Activated naive CD4-positive, alpha-beta T cell treated with anti-CD3 and anti-CD28 coated beads, Interleukin-2, amount 50 U/mL, for 24 hours (primary cell): ENCODE data around the gene CMC4.

ENCODE experiments used
- H3K27ac Mint-ChIP-seq: one replicate; pipeline ENCODE4 v1.8.0; 2021; ENCODE audit warnings: mild to moderate bottlenecking, mixed read lengths
- H3K27me3 Mint-ChIP-seq: one replicate; pipeline ENCODE4 v1.8.0; 2021; ENCODE audit warnings: mixed read lengths
- H3K36me3 Mint-ChIP-seq: one replicate; pipeline ENCODE4 v1.8.0; 2021; ENCODE audit warnings: mixed read lengths
- H3K4me1 Mint-ChIP-seq: one replicate; pipeline ENCODE4 v1.8.0; 2021; ENCODE audit warnings: mixed read lengths
- H3K4me3 Mint-ChIP-seq: one replicate; pipeline ENCODE4 v1.8.0; 2021; ENCODE audit warnings: mild to moderate bottlenecking, mixed read lengths
- H3K9me3 Mint-ChIP-seq: one replicate; pipeline ENCODE4 v1.8.0; 2021; ENCODE audit warnings: mixed read lengths

The CMC4 gene

GRCh38 chrX:155070975-155071693, at the start of gene CMC4, which contains the start of the genes BRCC3 and MTCP1:
TSS of gene CMC4 (minus strand) at chrX:155071136. CDS start at chrX:155064023, 7,113 bp downstream.
TSS of gene BRCC3 (plus strand) at chrX:155071508. CDS start at chrX:155071528, 20 bp downstream.
TSS of gene MTCP1 (minus strand) at chrX:155071136. CDS start at chrX:155066010, 5,126 bp downstream.
- H3K36me3 Mint-ChIP-seq, result peaks cover 12% of the 10 kb centered on the region
- peaks cover 62% of the 10 kb centered on the region for H3K4me1 Mint-ChIP-seq

DNA sequence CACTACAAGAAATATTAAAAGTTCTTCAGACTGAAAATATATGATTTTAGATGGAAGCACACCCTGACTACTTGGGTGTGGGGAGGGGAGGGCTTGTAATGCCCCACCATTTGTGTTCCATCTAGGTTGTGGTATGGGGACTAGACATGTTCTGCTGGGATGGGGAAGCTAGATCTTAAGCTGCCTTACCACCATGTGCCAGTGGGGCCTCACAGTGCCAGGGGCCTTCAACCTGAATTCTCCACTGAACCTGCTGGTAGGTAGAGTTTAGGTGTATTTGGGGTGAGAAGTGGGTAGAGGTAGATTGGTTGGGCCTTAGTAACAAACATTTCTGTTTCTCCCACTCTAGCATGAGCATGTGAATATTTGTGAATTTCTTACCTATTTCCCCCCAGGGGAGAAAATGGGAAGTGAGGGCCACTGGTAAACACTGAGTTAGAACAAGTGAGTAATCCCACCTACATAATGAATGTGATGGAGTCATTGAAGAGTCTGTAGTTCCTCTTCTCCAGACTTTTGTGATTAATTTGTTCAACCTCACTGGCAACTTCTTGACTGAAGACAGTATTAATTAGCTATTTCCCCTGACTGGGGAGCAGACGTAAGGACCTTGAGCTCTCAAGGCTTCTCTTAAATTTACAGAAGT, 44.4 kb upstream of the CMC4 start:
- Mint-ChIP-seq H3K36me3 (peaks cover 14% of the 10 kb centered on the region), H3K27me3 (no peaks in the 10 kb centered on the region), H3K27ac (no peak overlapping the region), H3K4me3 (no peak overlapping the region), H3K4me1 (no peaks in the 10 kb centered on the region), H3K9me3 (no peaks in the 10 kb centered on the region)

More at GRCh38 chrX:155070975-155071693, at the start of gene CMC4, which contains the start of the genes BRCC3 and MTCP1:
- peak within 1 kb of the TSS; percentile 92 for H3K4me3 Mint-ChIP-seq
- no peaks in the 10 kb centered on the region for H3K27me3 Mint-ChIP-seq
- no peaks in the 10 kb centered on the region for H3K9me3 Mint-ChIP-seq
- peak within 1 kb of the TSS; percentile 91 for H3K27ac Mint-ChIP-seq

DNA sequence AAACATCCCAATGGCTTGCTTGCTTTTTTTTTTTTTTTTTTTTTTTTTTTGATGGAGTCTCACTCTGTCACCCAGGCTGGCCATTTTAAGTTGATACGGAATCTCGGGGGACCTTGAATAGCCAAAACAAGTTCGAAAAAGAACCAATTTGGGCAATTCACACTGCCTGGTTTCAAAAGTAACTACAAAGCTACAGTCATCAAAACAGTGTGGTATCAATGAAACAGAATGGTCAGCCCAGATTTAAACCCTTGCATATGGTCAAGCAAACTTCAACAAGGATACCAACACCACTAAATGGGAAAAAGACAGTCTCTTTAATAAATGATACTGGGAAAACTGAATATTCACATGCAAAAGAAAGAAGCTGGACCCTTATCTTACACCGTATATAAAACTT, 42.2 kb upstream of the CMC4 start:
- Mint-ChIP-seq H3K4me3 (no peak overlapping the region), H3K36me3 (peaks cover 8% of the 10 kb centered on the region), H3K9me3 (no peaks in the 10 kb centered on the region), H3K27me3 (no peaks in the 10 kb centered on the region), H3K27ac (no peak overlapping the region), H3K4me1 (peaks cover 9% of the 10 kb centered on the region)

GRCh38 chrX:155112171-155112570, 41.2 kb upstream of the CMC4 start:
- H3K27me3 Mint-ChIP-seq, result no peaks in the 10 kb centered on the region
- peaks cover 11% of the 10 kb centered on the region for H3K36me3 Mint-ChIP-seq
- H3K4me3 Mint-ChIP-seq, result no peak overlapping the region
- H3K9me3 Mint-ChIP-seq, result no peaks in the 10 kb centered on the region
- peaks cover 14% of the 10 kb centered on the region for H3K4me1 Mint-ChIP-seq
- H3K27ac Mint-ChIP-seq, result no peak overlapping the region

DNA sequence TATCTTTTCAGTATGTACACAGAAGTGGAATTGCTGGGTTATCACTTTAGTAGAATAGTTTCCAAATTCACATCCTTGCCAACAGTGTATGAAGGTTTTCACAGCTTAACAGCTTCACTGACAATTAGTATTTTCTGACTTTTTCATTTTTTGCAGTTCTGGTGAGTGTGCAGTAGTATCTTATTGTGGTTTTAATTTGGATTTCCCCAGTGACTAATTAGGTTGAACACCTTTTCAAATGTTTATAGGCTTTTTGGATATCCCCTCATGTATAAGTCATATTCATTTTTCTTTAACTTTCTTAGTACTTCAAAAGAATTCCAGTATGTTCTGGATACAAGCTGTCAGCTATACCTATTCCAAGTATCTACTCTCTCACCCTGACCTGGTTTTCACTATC, 37.5 kb upstream of the CMC4 start:
- peaks cover 14% of the 10 kb centered on the region for H3K4me1 Mint-ChIP-seq
- peaks cover 10% of the 10 kb centered on the region for H3K36me3 Mint-ChIP-seq
- H3K9me3 Mint-ChIP-seq, result no peaks in the 10 kb centered on the region
- no peak overlapping the region for H3K4me3 Mint-ChIP-seq
- no peaks in the 10 kb centered on the region for H3K27me3 Mint-ChIP-seq
- H3K27ac Mint-ChIP-seq, result no peak overlapping the region

DNA sequence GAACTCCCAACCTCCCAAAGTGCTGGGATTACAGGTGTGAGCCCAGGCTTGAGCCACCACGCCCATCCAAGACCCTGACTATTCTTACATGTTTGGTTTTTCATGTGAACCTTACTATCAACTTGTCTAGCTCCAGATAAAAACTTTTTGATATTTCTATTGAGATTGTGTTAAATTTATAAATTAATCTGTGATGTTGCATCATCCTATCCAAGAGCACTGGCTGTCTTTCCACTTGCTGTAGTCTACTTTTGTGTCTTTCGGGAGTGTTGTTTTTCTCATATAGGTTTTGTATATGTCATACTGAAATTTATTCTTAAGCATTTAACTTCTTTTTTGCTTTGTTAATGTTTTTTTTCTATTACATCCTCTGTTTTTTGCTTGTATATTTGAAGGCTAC, 35.0 kb upstream of the CMC4 start:
- Mint-ChIP-seq H3K36me3 (peaks cover 9% of the 10 kb centered on the region), H3K4me1 (peaks cover 14% of the 10 kb centered on the region), H3K27ac (no peak overlapping the region), H3K4me3 (no peak overlapping the region), H3K9me3 (no peaks in the 10 kb centered on the region), H3K27me3 (no peaks in the 10 kb centered on the region)

DNA sequence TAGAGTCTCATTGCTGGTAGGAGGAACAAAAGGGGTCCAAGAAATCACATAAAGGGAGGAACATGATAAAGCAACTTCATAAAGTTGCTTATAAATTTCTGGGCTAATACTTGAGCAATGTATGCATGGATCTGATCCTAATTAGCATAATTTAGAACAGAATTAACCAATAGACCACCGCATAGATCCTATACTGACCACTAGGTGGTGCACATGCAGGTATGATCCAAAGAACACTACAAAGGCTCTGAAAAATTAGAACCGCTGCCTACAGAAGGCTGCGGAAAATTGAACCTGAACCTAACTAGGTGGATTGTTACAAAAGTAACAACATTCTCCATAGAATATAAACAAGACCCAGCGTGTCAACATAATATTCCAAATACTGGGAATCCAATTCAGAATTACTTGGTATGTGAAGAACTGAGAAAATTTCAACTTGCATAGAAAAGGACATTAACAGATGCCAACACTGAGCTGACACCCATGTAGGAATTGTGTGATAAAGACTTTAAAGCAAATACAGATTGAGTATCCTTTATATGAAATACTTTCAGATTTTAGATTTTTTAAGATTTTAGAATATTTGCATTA, 23.6 kb upstream of the CMC4 start:
- no peak overlapping the region for H3K4me3 Mint-ChIP-seq
- no peaks in the 10 kb centered on the region for H3K9me3 Mint-ChIP-seq
- H3K27me3 Mint-ChIP-seq, result no peaks in the 10 kb centered on the region
- H3K27ac Mint-ChIP-seq, result no peak overlapping the region
- H3K4me1 Mint-ChIP-seq, result peaks cover 5% of the 10 kb centered on the region
- peaks cover 5% of the 10 kb centered on the region for H3K36me3 Mint-ChIP-seq

- H3K27ac Mint-ChIP-seq, result peak overlapping the region; percentile 68
- H3K4me1 Mint-ChIP-seq, result peaks cover 3% of the 10 kb centered on the region
- H3K4me3 Mint-ChIP-seq, result no peak overlapping the region
- no peaks in the 10 kb centered on the region for H3K9me3 Mint-ChIP-seq
- H3K36me3 Mint-ChIP-seq, result peaks cover 1% of the 10 kb centered on the region
- no peaks in the 10 kb centered on the region for H3K27me3 Mint-ChIP-seq
Observed at GRCh38 chrX:155086961-155087735, 16.2 kb upstream of the CMC4 start.

GRCh38 chrX:155086202-155086840, 15.4 kb upstream of the CMC4 start:
- Mint-ChIP-seq H3K4me3 (no peak overlapping the region), H3K36me3 (peaks cover 1% of the 10 kb centered on the region), H3K27ac (no peak overlapping the region), H3K4me1 (peaks cover 3% of the 10 kb centered on the region), H3K9me3 (no peaks in the 10 kb centered on the region), H3K27me3 (no peaks in the 10 kb centered on the region)

- peaks cover 62% of the 10 kb centered on the region for H3K4me1 Mint-ChIP-seq
- H3K9me3 Mint-ChIP-seq, result no peaks in the 10 kb centered on the region
- peaks cover 12% of the 10 kb centered on the region for H3K36me3 Mint-ChIP-seq
Observed at GRCh38 chrX:155071694-155072280, 851 bp upstream of the CMC4 start.

GRCh38 chrX:155070663-155070974, 317 bp downstream of the CMC4 start:
- no peaks in the 10 kb centered on the region for H3K9me3 Mint-ChIP-seq
- H3K4me3 Mint-ChIP-seq, result peak overlapping the region; percentile 80
- peaks cover 12% of the 10 kb centered on the region for H3K36me3 Mint-ChIP-seq
- no peaks in the 10 kb centered on the region for H3K27me3 Mint-ChIP-seq
- peaks cover 60% of the 10 kb centered on the region for H3K4me1 Mint-ChIP-seq
- peak overlapping the region; percentile 41 for H3K27ac Mint-ChIP-seq

More at GRCh38 chrX:155071694-155072280, 851 bp upstream of the CMC4 start:
- peak overlapping the region; percentile 91 for H3K27ac Mint-ChIP-seq
- peak overlapping the region; percentile 92 for H3K4me3 Mint-ChIP-seq
- H3K27me3 Mint-ChIP-seq, result no peaks in the 10 kb centered on the region

GRCh38 chrX:155070038-155070437, 898 bp downstream of the CMC4 start:
- Mint-ChIP-seq H3K4me1 (peaks cover 60% of the 10 kb centered on the region), H3K27ac (peak overlapping the region; percentile 5), H3K27me3 (no peaks in the 10 kb centered on the region), H3K9me3 (no peaks in the 10 kb centered on the region), H3K4me3 (peak overlapping the region; percentile 80), H3K36me3 (peaks cover 8% of the 10 kb centered on the region)

- Mint-ChIP-seq H3K36me3 (peaks cover 8% of the 10 kb centered on the region), H3K4me3 (peak overlapping the region; percentile 80), H3K4me1 (peaks cover 57% of the 10 kb centered on the region), H3K9me3 (no peaks in the 10 kb centered on the region), H3K27ac (no peak overlapping the region), H3K27me3 (no peaks in the 10 kb centered on the region)
Observed at GRCh38 chrX:155069414-155069813, 1.5 kb downstream of the CMC4 start.

GRCh38 chrX:155068165-155068564, 2.8 kb downstream of the CMC4 start:
- H3K36me3 Mint-ChIP-seq, result no peaks in the 10 kb centered on the region
- no peaks in the 10 kb centered on the region for H3K9me3 Mint-ChIP-seq
- peak overlapping the region; percentile 35 for H3K4me3 Mint-ChIP-seq
- no peaks in the 10 kb centered on the region for H3K27me3 Mint-ChIP-seq
- H3K4me1 Mint-ChIP-seq, result peaks cover 45% of the 10 kb centered on the region
- H3K27ac Mint-ChIP-seq, result no peak overlapping the region
